Measurements from ENCODE around the gene GPR84.

Gene GPR84

GRCh38 chr12:54373649-54374561, 9.6 kb upstream of the GPR84 start:
- DNase-seq (ENCODE audit: low read depth), result no peak

DNA sequence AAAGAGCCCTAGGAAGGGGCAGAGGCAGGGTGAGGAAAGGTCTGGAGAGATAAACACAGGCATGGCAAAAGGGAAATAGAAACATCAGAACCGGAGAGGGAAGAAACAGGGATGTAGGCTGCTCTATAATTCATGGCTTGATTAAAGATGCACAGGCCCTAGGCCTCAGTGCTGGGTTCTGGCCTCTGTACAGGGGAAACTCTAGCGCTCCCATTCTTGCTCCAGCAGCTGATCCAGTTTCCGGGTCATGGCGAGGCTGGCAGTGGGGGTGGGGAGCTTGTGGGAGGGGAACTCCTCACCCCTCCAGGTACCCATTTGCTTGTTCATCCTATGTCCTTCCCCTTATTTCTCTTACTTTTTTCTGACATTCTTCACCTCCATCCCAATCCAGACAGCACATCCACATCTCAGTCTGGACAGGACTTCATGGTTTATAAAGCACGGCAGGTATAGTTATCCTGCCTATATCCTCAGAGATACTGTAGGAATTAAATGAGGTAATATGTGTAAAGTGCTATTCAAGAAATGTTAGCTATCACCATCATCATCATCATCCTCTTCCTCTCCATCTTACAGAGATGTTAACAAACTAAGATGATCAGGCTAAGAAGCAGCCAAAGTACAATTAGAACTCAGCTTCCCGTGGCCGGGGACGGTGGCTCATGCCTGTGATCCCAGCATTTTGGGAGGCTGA, 8.0 kb upstream of the GPR84 start:
- DNase-seq (ENCODE audit: low read depth), result no peak

GRCh38 chr12:54371328-54372112, 7.2 kb upstream of the GPR84 start:
- no peak for DNase-seq (ENCODE audit: low read depth)

- peak; percentile 60 for DNase-seq (ENCODE audit: low read depth)
Measured at GRCh38 chr12:54370171-54370730, 6.0 kb upstream of the GPR84 start.

DNA sequence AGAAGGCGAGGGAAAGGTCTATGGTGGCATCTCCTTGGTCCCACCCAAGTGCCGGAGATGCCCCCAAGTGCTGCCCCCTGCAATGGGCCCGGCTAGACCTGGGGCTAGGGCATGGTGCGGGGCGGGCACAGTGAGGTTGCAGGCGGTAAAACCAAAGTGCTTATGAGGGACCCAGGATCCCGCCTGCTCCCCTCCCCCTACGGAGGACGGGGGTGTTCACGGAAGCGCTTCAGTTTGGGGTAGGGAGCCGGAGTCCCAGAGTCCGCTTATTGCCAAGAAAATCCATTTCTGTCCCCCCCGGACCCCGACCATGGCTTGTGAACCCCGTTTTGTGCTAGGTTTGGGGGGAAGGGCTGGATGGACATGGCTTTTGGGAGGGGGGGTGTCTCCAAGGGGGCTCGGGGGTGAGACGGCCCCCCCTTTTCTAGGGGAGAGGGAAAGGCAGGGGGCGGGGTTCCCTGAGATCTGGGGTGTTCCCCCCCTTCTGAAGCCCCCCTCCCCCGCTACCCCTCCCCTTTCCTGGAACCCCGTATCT, 5.4 kb upstream of the GPR84 start:
- DNase-seq (ENCODE audit: low read depth), result no peak

DNA sequence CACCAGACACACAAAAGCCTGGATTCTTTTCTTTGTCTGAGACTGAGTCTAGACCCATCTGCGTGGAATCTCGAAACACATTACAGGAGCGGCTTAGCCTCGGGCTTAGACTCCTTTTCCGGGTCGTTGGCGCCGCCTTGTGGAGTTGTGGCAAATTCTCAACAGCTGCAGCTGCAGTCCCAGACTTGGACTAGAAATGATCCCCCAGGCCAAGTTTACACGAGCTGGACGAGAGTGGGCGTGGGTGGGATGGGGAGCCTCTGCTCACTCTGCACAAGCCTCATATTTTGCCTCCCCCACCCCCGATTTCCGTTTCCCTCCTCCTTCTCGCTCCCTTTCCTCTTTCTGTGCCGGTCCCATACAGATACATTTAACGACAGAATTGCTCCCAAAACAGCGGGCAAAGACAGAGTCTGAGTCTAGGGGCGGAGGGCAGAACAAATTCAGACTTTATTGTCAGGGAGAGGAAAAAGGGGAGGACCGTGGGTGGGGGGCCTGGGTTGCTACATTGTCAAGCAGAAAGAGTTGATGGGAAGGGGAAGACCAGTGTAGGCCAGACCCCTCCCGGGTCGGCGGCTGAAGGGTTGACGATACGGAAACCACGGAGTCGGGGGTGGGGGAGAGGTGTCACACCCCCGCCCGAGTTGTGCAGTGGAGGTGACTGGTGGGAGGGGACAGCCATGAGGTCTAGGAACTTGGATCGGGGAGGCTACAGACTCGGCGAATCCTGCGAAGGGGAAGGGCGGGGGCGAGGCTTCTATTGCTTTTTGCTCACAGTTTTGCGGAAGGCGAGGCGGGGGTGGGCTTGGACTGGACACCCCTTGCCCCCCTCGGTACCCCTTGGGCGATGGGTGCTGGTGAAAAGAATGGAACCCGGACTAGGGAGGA, 4.7 kb upstream of the GPR84 start:
- peak; percentile 64 for DNase-seq (ENCODE audit: low read depth)

- DNase-seq (ENCODE audit: low read depth), result no peak
Measured at GRCh38 chr12:54368025-54368708, 3.9 kb upstream of the GPR84 start.

DNA sequence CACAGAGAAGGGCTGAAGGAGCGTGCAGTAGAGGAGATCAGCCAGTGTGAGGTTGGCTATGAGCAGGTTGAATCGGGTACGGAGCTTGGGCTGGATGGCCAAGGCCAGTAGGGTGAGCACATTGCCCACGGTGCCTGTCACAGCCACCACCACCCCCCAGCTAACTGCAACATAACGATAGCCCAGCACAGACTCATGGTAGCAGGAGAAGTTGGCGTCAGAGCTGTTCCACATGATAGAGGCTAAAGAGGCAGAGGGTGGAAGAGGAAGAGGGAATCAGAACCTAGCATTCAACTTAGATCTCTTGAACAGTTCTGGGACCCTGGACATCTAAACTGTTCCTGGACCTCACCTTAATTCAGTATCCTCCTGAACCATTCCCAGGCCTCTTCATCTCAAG, 668 bp downstream of the GPR84 start:
- DNase-seq (ENCODE audit: low read depth), result no peak

DNA sequence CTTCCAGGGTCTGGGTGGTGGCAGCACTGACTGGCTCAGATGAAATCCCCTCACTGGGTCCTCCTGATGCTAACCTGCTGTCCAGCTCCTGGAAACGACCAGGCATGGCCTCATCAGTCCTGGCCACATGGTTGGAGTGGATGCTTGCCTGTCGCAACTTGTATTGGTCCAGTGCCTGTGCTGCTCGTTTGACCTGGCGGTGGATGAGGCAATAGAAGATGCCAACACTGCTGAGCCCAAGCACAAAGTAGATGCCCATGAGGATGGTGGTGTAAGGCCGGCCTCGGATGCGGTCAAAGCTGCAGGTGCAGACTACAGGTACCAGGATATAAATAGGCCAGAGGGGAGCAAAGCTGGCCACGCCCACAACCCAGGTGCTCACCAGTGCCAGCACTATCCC, 1.2 kb downstream of the GPR84 start:
- no peak for DNase-seq (ENCODE audit: low read depth)

GRCh38 chr12:54360717-54361456, 3.4 kb downstream of the GPR84 start:
- DNase-seq (ENCODE audit: low read depth), result no peak

GRCh38 chr12:54359762-54360351, 4.4 kb downstream of the GPR84 start:
- DNase-seq (ENCODE audit: low read depth), result no peak

DNA sequence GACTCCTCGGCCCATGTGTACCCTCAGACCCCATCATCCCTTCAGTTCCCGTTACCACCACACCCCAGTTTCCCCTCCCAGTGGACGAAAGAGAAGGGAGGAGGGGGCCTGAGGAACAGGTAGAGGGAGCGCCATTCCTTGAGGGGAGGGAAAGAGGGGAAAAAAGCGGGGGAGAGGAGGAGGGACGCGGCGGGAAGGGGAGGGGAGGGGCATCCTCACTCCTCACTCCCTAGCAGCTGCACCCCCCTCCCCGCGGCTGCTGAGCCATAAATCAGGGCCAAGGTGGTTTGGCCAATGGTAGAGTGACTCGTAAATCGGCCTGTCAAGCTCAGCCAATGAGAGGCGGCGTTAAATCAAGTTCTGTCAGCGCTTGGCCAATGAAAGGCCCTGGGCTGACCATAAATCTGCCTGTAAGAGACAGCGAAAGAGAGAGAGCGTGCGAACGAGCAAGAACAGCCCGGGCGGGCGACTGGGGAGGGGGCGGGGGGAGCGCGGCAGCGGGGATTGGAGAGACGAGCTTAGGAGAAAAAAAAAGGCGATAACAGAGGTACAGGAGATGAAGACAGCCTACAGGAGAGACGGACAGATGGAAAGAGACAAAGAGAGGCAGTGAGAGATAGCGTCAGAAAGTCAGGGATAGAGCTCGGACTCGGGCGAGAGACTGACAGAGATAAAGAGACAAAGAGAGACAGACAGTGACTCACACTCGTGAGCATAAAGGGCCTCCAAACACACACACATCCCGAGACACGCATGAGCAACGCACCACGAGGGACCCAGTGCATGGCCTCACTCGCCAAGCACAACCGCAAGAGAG, 5.1 kb downstream of the GPR84 start:
- peak; percentile 96 for DNase-seq (ENCODE audit: low read depth)

- DNase-seq (ENCODE audit: low read depth), result no peak
Measured at GRCh38 chr12:54358191-54358944, 5.9 kb downstream of the GPR84 start.

DNA sequence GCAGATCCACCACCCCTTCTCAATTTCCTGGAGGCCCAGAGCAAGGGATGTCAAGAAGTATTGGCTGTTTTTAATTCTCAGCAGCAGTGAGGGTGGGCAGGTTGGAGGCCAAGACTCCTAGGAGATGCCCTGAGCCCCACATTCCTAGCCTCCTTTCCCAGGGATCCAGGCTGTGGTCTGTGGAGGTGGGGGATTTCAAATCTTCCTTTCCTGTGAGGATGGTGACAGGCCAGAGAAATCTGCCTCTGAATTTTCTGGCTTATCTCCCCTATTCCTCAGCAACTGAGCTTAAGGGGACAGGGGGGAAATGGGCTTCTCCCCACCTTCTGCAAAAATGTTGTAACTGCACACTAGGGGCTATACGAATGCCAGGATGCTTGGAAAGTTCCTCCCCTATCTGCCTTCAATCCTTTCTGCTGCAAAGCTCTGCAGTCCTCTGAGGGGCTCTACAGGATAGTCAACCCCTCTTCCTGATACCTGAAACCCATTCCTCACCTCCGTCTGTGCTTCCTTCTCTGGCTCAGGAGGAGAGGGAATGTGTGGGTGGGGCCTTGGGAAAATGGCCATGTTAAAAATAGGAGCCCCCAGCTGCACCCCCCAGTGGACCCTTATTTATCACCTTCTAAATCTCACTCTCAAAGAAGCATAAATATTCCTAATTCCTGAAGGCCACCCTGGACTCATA, 6.6 kb downstream of the GPR84 start:
- no peak for DNase-seq (ENCODE audit: low read depth)

- no peak for DNase-seq (ENCODE audit: low read depth)
Measured at GRCh38 chr12:54356951-54357356, 7.3 kb downstream of the GPR84 start.

DNA sequence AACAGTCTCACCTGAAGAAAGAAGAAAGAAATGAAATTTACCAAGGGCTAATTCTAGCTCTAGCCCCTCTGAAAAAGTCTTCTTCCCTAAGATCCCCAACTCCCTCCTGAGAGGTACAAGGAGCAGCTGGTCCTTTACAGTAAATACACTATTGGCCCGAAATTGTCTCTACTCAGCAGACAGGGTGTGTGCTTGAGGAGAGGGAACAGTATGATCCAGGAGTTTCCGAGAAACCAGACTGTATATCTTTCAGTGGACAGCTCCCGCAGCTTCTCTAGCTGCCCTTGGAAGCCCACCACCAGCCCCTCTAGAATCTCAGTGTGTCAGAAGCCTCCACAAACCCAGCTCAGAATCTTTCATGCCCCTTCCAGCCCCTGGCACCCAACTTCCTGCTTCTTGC, 8.1 kb downstream of the GPR84 start:
- DNase-seq (ENCODE audit: low read depth), result no peak

Measured in GM04504 (cell line).